ENCODE measurements around the gene CDKN1A. TPM values are rescaled to one million over a fixed set of nuclear protein-coding genes. Genes with fewer than 3 reads are reported as not detected.

The CDKN1A gene
- total and polyA plus RNA-seq, 10 of the 15 experiments (the other 5 are each of a cell fraction or from before 2014, with no cell fraction given) = 25.2 to 637 (median 216) TPM

DNA sequence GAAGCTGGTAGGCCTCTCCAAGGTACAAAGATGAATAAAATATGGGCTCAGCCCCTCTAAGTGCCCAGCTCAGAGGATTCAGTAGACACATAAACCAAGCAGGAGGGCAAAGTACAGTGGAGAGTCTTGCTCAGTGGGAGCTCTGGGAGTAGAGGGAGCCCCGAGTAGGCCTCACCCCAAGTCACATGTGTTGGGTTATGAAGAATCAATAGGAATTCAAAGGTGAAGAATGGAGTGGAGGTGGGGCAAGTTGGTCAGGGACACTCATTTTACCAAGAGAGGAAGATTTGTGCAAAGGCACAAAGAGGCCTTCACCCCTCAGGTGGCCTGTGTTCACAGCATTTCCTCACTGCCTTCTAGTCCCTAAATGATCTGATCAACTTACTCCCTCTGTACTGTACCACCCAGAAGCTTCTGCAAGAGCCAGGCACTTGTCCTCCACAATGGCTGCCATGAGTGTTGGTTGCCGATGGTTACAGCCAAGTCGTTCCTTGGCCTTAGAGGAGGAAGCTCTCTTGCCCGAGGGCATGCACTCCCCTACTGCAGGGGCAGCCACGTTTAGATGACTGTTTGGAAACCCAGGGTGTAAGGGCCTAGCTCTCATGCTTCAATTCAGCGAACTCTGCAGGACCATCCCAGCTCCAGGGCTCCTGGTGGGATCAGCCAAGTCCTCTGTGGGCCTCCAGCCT lies 6.7 kb upstream of the CDKN1A start:
- in situ Hi-C loops (cut with MboI) = no loop called here
- Histone ChIP-seq H3K27me3 (replicated peaks in 1 of 2; ENCODE audit: control insufficient read depth in 2 of 2, insufficient read depth in 2 of 2, low read length in 1 of 2) (no peaks in the 10 kb centered on the region), H3K27ac (ENCODE audit: control insufficient read depth, insufficient read depth) (no peak overlapping the region), H3K4me3 (no peak overlapping the region), H4K20me1 (ENCODE audit: control insufficient read depth, insufficient read depth) (no peaks in the 10 kb centered on the region), H3K36me3 (ENCODE audit: control insufficient read depth in 2 of 2, insufficient read depth in 2 of 2, low read length in 1 of 2) (no peaks in the 10 kb centered on the region), H3K4me1 (ENCODE audit: control insufficient read depth, insufficient read depth, low read length) (peaks cover 27% of the 10 kb centered on the region), H3K4me2 (ENCODE audit: control insufficient read depth, insufficient read depth) (no peak overlapping the region), H3K9me3 (replicated peaks; ENCODE audit: control insufficient read depth, insufficient read depth, low read length) (no peaks in the 10 kb centered on the region), H2AFZ (ENCODE audit: control insufficient read depth, low read depth, low read length) (no peak overlapping the region), H3K79me2 (ENCODE audit: control insufficient read depth, insufficient read depth, low read length) (peaks cover 10% of the 10 kb centered on the region), H3K9ac (ENCODE audit: control insufficient read depth, insufficient read depth, low read length) (no peak overlapping the region)
- WGBS (ENCODE audit: insufficient coverage, insufficient replicate concordance, low lambda C conversion rate, missing lambda C conversion rate) = 93% methylated on average over 6 of the region's 6 CpGs
- intact Hi-C loops (cut with micrococcal nuclease; ENCODE audit: unreplicated experiment) = no loop called here
- FAIRE-seq (no peak), DNase-seq (ENCODE audit: low read depth, low spot score) (no peak), ATAC-seq (no peak)
- ChIA-PET POLR2A (interaction anchor here (0.6 to 13.6 kb wide), 4 partner anchors 6 to 39 kb away, joined by 3 to 243 read pairs (median 54); no protein-coding TSS in a partner anchor), CTCF (interaction anchor here (1.6 kb wide), 1 partner anchor 9 kb away, joined by 5 read pairs; no protein-coding TSS in a partner anchor), RAD21 (ENCODE audit: unreplicated experiment) (interaction anchor here (1.1 kb wide), 1 partner anchor 9 kb away, joined by 3 read pairs; no protein-coding TSS in a partner anchor), SMC1A (ENCODE audit: uncharacterized antibody, unreplicated experiment) (interaction anchor here (1.2 to 17.5 kb wide), 5 partner anchors 6 to 88 kb away, joined by 4 to 240 read pairs (median 9); no protein-coding TSS in a partner anchor)
- BruUV-seq (replicated peaks) = no TSS peak
- TF ChIP-seq CHD2 (IDR thresholded peaks at IDR 0.05; ENCODE audit: borderline replicate concordance, low read depth, low read length) = no peak
- no peak for TF ChIP-seq ZNF274 (IDR thresholded peaks at IDR 0.05; ENCODE audit: insufficient read depth, insufficient read length)
- TF ChIP-seq, protein P1, sequence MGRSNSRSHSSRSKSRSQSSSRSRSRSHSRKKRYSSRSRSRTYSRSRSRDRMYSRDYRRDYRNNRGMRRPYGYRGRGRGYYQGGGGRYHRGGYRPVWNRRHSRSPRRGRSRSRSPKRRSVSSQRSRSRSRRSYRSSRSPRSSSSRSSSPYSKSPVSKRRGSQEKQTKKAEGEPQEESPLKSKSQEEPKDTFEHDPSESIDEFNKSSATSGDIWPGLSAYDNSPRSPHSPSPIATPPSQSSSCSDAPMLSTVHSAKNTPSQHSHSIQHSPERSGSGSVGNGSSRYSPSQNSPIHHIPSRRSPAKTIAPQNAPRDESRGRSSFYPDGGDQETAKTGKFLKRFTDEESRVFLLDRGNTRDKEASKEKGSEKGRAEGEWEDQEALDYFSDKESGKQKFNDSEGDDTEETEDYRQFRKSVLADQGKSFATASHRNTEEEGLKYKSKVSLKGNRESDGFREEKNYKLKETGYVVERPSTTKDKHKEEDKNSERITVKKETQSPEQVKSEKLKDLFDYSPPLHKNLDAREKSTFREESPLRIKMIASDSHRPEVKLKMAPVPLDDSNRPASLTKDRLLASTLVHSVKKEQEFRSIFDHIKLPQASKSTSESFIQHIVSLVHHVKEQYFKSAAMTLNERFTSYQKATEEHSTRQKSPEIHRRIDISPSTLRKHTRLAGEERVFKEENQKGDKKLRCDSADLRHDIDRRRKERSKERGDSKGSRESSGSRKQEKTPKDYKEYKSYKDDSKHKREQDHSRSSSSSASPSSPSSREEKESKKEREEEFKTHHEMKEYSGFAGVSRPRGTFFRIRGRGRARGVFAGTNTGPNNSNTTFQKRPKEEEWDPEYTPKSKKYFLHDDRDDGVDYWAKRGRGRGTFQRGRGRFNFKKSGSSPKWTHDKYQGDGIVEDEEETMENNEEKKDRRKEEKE (IDR thresholded peaks at IDR 0.05) = no peak
- TF ChIP-seq SKIL (IDR thresholded peaks at IDR 0.05; ENCODE audit: low read depth, poor library complexity, severe bottlenecking) = no peak
- no peak for TF ChIP-seq ZNF207 (IDR thresholded peaks at IDR 0.05; ENCODE audit: borderline replicate concordance)
- no peak for TF ChIP-seq RCOR1 (conservative IDR thresholded peaks at IDR 0.05; ENCODE audit: low read depth, low read length)
- TF ChIP-seq CHD1 (IDR thresholded peaks at IDR 0.05; ENCODE audit: low read depth, low read length) = no peak
- no peak for TF ChIP-seq NR2F1 (conservative IDR thresholded peaks at IDR 0.05)
- TF ChIP-seq GABPA (IDR thresholded peaks at IDR 0.05; ENCODE audit: low read depth) = no peak
- no peak for TF ChIP-seq FOXM1 (IDR thresholded peaks at IDR 0.05; ENCODE audit: low read depth, low read length)
